HL-60 (cell line): Measurements from ENCODE around the gene ALX3.

ENCODE experiments used
- DNase-seq, 2 experiments: peaks; one replicate each; pipeline ENCODE4 v3.0.0-alpha.2; 2010 to 2020; ENCODE audit warnings: low read depth in 1 of 2, low spot score in 1 of 2
- H3K27ac ChIP-seq: fragments of 250-450 bp; sonication (Bioruptor Pico); replicated peaks from 2 replicates; pipeline ENCODE4 v1.5.1; 2020; ENCODE audit warnings: mild to moderate bottlenecking, moderate library complexity
- H3K27me3 ChIP-seq: fragments of 250-450 bp; sonication (Bioruptor Pico); 2 replicates; pipeline ENCODE4 v1.5.1; 2021; ENCODE audit warnings: mild to moderate bottlenecking, moderate library complexity; ENCODE audit not compliant: insufficient read depth, poor library complexity, severe bottlenecking
- H3K4me3 ChIP-seq: replicated peaks from 2 replicates; pipeline ENCODE4 v1.5.1; 2011; ENCODE audit warnings: mild to moderate bottlenecking, control low read depth, low read length; ENCODE audit not compliant: insufficient read depth
- GABPA ChIP-seq: IDR thresholded peaks from 2 replicates; pipeline ENCODE4 v1.6.1; 2012; ENCODE audit warnings: low read depth
- POLR2AphosphoS5 ChIP-seq: IDR thresholded peaks from 2 replicates; pipeline ENCODE4 v1.6.1; 2012; ENCODE audit warnings: low read depth
- REST ChIP-seq: IDR thresholded peaks from 2 replicates; pipeline ENCODE4 v1.6.1; 2012; ENCODE audit warnings: low read depth; ENCODE audit not compliant: insufficient replicate concordance
- SPI1 ChIP-seq: IDR thresholded peaks from 2 replicates; pipeline ENCODE4 v1.6.1; 2012; ENCODE audit warnings: low read depth, mild to moderate bottlenecking, borderline replicate concordance
- TF ChIP-seq, protein P1 (sequence below): IDR thresholded peaks from one replicate; pipeline ENCODE4 v1.5.1; 2011; ENCODE audit warnings: low read length, control low read depth, inconsistent platforms; ENCODE audit not compliant: insufficient read depth

Gene ALX3

DNA sequence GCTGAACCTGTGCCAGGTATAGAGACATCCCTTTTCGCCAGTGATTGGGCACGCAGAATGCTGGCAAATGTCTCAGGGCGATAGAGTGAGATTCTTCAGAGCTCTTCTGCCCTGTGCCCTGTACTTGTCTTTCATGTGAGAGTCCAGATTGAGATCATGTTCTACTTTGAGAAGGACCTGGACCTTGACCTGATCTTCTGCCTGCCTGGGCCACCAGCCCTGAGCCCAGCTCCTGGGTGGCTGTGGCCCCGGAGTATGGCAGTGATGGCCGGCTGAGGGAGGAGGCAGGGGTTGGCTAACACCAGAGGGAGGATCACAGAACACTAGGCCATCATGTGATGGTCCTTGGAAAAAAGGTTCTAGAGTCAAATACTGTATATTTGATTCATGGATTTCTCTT, 22.2 kb downstream of the ALX3 start:
- no peak overlapping the region for H3K27ac ChIP-seq
- no peak for TF ChIP-seq SPI1
- TF ChIP-seq REST, result no peak
- TF ChIP-seq, protein P1, sequence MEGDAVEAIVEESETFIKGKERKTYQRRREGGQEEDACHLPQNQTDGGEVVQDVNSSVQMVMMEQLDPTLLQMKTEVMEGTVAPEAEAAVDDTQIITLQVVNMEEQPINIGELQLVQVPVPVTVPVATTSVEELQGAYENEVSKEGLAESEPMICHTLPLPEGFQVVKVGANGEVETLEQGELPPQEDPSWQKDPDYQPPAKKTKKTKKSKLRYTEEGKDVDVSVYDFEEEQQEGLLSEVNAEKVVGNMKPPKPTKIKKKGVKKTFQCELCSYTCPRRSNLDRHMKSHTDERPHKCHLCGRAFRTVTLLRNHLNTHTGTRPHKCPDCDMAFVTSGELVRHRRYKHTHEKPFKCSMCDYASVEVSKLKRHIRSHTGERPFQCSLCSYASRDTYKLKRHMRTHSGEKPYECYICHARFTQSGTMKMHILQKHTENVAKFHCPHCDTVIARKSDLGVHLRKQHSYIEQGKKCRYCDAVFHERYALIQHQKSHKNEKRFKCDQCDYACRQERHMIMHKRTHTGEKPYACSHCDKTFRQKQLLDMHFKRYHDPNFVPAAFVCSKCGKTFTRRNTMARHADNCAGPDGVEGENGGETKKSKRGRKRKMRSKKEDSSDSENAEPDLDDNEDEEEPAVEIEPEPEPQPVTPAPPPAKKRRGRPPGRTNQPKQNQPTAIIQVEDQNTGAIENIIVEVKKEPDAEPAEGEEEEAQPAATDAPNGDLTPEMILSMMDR, result no peak
- TF ChIP-seq GABPA, result no peak
- TF ChIP-seq POLR2AphosphoS5, result no peak
- no peaks in the 10 kb centered on the region for H3K27me3 ChIP-seq
- DNase-seq, result no peak
- no peak overlapping the region for H3K4me3 ChIP-seq

DNA sequence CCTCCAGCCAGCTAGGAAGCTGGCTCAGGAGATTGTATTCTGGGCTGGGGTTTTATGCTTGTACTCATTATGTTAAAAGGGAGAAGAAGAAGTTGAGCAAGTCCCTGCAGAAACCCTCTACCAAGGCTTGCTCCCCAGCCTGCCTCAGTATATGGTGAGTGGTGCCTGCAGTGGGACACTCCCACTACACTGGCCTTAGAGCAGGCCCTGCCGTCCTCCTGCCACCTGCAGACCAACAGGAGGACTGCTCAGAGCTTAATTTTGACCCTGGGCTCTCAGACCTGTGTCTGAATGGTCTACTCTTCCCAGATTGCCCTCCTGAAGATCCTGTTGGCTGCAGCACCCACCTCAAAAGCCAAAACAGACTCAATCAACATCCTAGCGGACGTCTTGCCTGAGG, 23.0 kb downstream of the ALX3 start:
- H3K4me3 ChIP-seq, result no peak overlapping the region

GRCh38 chr1:110043016-110043415, 27.5 kb downstream of the ALX3 start:
- no peak for DNase-seq
- TF ChIP-seq REST (no peak), POLR2AphosphoS5 (no peak), SPI1 (no peak), GABPA (no peak)
- TF ChIP-seq, protein P1, result no peak
- H3K4me3 ChIP-seq, result no peak overlapping the region
- no peaks in the 10 kb centered on the region for H3K27me3 ChIP-seq
- no peak overlapping the region for H3K27ac ChIP-seq

More for the DNA sequence above, 23.0 kb downstream of the ALX3 start:
- no peak for DNase-seq
- Histone ChIP-seq H3K27me3 (no peaks in the 10 kb centered on the region), H3K27ac (no peak overlapping the region)
- TF ChIP-seq SPI1 (no peak), REST (no peak)

GRCh38 chr1:110040548-110040947, 29.9 kb downstream of the ALX3 start:
- H3K4me3 ChIP-seq, result no peak overlapping the region
- no peak for DNase-seq
- H3K27me3 ChIP-seq, result no peaks in the 10 kb centered on the region
- TF ChIP-seq, protein P1, result no peak
- no peak for TF ChIP-seq REST
- no peak for TF ChIP-seq GABPA
- TF ChIP-seq SPI1, result no peak
- TF ChIP-seq POLR2AphosphoS5, result no peak
- H3K27ac ChIP-seq, result no peak overlapping the region
